IPS-18a (cell line): Measurements from ENCODE around the gene CCDC134.

Source experiments
- H3K27ac ChIP-seq: one replicate; pipeline ENCODE4 v1.5.1; 2013; ENCODE audit warnings: low read length
- H3K27me3 ChIP-seq: one replicate; pipeline ENCODE4 v1.6.1; 2013; ENCODE audit warnings: mild to moderate bottlenecking, low read length; ENCODE audit not compliant: control insufficient read depth, insufficient read depth
- H3K36me3 ChIP-seq: one replicate; pipeline ENCODE4 v1.6.1; 2013; ENCODE audit warnings: low read depth, low read length; ENCODE audit not compliant: control insufficient read depth
- H3K4me1 ChIP-seq: one replicate; pipeline ENCODE4 v1.6.1; 2013; ENCODE audit warnings: low read depth, low read length; ENCODE audit not compliant: control insufficient read depth
- H3K4me3 ChIP-seq: one replicate; pipeline ENCODE4 v1.5.1; 2013; ENCODE audit warnings: low read length
- H3K9ac ChIP-seq: one replicate; pipeline ENCODE4 v1.6.1; 2013; ENCODE audit warnings: mild to moderate bottlenecking, low read length, moderate library complexity
- H3K9me3 ChIP-seq: one replicate; pipeline ENCODE4 v1.6.1; 2013; ENCODE audit warnings: low read depth, low read length; ENCODE audit not compliant: control insufficient read depth

The CCDC134 gene

DNA sequence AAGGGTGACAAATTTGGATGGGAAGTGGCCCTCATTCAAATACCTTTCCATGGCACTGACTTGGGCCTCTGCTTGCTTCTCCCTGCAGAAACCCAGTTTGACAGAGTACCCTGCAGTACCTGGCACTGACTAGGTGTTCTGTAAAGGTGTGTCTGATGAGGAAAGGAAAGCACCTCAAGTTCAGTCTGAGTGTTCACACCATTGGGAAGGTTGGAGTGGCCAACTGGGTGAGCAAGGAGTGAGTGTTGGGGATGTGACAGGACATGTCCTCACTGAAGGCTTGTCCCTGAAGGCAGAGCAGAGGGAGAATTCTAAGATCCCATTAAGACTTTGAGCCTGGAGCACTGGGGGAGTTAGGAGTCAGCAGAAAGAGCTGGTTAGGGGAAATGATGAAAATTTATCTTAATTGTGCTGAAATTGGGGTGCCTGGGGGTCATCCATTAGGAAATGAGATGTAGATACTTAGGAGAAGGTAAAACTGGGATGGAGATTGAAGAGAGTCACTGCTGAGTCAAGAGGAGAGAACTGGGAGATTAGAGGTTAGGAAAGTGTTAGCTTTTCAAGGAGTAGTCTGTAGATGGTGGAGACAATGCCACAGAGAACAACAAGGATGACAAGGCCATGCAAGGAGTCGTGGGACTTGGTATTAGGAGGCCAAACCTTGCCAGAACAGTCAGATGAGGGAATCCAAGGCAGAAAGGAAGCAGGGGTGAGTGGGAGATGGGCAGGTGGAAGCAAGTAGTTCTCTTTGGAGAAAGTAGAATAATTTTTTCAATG, 38.6 kb downstream of the CCDC134 start:
- Histone ChIP-seq H3K27me3 (no peaks in the 10 kb centered on the region), H3K27ac (no peak overlapping the region), H3K4me1 (peaks cover 8% of the 10 kb centered on the region), H3K9me3 (no peaks in the 10 kb centered on the region), H3K36me3 (peaks cover 57% of the 10 kb centered on the region), H3K4me3 (no peak overlapping the region), H3K9ac (no peak overlapping the region)

DNA sequence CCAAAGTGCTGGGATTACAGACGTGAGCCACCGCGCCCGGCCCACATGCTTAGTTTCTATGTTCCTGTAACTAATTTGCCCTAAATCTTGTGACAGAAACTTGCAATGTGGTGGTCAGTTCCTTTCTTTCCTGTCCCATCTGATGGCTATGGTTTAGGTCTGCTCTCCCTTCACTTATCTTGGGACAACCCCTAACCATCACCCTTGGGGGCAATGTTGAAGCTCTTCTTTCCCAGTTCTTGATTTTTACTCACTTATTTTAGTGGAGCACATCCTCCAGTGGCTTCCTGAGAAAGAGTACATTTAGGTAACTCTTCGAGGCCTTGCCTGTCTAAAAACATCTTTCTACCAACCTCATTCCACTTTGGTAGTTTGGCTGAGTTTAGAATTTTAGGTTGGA, 39.7 kb downstream of the CCDC134 start:
- peaks cover 11% of the 10 kb centered on the region for H3K4me1 ChIP-seq
- H3K4me3 ChIP-seq = no peak overlapping the region
- peaks cover 53% of the 10 kb centered on the region for H3K36me3 ChIP-seq

DNA sequence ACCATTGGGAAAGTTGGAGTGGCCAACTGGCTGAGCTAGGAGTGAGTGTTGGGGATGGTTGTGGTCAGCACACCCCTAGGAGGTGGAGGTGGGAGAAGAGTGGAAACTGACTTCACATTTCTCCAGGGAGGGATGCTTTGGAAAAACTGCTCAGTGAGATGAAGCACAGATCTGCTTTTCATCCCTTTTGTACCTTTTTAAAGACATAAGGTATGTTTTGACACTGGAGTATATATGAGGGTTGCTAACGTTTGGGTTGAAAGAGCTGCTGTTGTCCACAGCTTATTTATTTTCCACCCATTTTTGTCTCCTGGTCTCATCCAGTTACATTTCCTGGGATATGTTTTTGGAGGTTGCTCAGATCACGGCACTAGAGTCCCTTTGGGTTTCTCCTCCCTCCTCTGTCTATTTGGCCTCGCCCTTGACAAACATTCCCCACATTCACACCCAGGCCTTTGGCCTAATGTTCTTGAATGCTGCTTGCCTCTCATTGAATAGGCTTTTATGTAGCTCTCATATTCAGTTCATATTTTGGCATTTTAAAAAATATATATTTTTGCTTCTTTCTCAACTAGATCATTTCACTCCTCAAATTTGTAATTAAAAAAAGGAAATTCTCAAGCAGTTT, 40.7 kb downstream of the CCDC134 start:
- no peak overlapping the region for H3K4me3 ChIP-seq
- peaks cover 46% of the 10 kb centered on the region for H3K36me3 ChIP-seq
- H3K27ac ChIP-seq = no peak overlapping the region
- no peaks in the 10 kb centered on the region for H3K27me3 ChIP-seq
- H3K9ac ChIP-seq = no peak overlapping the region
- peaks cover 20% of the 10 kb centered on the region for H3K4me1 ChIP-seq
- no peaks in the 10 kb centered on the region for H3K9me3 ChIP-seq

More for the DNA sequence above, 39.7 kb downstream of the CCDC134 start:
- no peaks in the 10 kb centered on the region for H3K9me3 ChIP-seq
- H3K9ac ChIP-seq = no peak overlapping the region
- H3K27me3 ChIP-seq = no peaks in the 10 kb centered on the region
- no peak overlapping the region for H3K27ac ChIP-seq

- Histone ChIP-seq H3K9ac (no peak overlapping the region), H3K27ac (no peak overlapping the region), H3K4me1 (peaks cover 33% of the 10 kb centered on the region), H3K4me3 (no peak overlapping the region), H3K36me3 (peaks cover 32% of the 10 kb centered on the region), H3K27me3 (no peaks in the 10 kb centered on the region), H3K9me3 (no peaks in the 10 kb centered on the region)
Measured at GRCh38 chr22:41842996-41843970, 42.8 kb downstream of the CCDC134 start.

DNA sequence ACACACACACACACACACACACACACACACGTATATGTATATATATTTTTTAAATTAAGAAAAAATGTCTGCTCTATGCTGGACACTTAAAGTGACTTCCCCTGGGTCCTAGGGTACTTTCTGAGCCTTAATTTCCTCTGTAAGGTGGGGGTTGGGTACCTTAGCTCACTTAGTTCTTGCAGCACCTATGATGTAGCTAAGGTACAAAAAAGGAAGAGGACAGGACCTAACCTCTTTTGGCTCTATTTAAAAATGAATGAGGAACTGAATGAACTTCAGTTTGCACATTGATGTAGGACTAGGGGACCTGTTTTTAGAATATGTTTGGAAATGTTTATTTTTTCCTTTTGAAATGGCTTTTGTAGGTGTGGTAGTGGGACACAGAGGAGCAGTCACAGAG, 43.6 kb downstream of the CCDC134 start:
- H3K9me3 ChIP-seq = no peaks in the 10 kb centered on the region
- H3K4me1 ChIP-seq = peaks cover 33% of the 10 kb centered on the region
- H3K4me3 ChIP-seq = no peak overlapping the region
- H3K9ac ChIP-seq = no peak overlapping the region
- peaks cover 27% of the 10 kb centered on the region for H3K36me3 ChIP-seq
- H3K27ac ChIP-seq = no peak overlapping the region
- no peaks in the 10 kb centered on the region for H3K27me3 ChIP-seq

GRCh38 chr22:41844513-41844912, 44.0 kb downstream of the CCDC134 start:
- H3K9me3 ChIP-seq = no peaks in the 10 kb centered on the region
- no peaks in the 10 kb centered on the region for H3K27me3 ChIP-seq
- H3K36me3 ChIP-seq = peaks cover 25% of the 10 kb centered on the region
- no peak overlapping the region for H3K27ac ChIP-seq
- H3K4me3 ChIP-seq = no peak overlapping the region
- no peak overlapping the region for H3K9ac ChIP-seq
- H3K4me1 ChIP-seq = peaks cover 33% of the 10 kb centered on the region

DNA sequence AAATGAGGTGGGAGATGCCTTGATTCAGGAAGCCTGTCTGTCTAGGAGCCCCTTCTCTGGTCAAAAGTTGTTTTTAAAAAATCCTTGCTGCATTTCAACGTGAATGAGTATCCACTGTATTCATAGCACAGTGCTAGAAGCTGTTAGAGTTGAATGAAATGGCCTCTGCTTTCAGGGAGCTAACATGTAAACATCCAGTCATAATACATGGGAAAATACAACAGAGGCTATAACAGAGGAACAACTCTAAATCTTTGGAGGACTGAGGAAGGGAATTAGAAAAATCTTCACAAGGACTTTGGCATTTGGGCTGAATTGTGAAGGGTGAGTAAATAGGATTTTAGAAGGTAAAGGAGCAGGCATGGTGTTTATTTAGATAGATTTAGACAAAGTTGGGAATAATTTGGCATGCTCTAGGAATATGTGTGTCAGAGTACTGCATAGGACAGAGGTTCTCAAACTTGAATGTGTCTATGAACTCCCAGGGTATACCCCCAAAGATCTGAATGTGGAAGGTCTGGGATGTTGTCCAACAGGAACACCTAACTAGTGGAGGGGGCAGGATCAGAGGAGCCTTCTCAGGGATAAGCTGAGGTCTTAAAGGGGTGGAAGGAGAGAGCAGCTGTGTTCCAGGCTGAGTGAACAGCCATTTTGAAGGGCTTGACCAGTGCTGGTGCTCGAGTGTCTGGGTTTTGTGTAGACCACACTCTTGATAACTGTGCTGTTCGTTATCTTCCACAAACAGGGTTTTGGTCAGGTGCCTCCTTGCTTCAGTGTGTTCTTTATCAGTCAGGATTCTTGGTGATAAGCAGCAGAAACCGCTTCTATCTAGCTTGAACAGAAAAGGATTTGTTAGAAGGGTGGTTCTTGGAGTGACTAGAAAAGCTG, 45.1 kb downstream of the CCDC134 start:
- no peak overlapping the region for H3K9ac ChIP-seq
- no peak overlapping the region for H3K27ac ChIP-seq
- no peaks in the 10 kb centered on the region for H3K9me3 ChIP-seq

DNA sequence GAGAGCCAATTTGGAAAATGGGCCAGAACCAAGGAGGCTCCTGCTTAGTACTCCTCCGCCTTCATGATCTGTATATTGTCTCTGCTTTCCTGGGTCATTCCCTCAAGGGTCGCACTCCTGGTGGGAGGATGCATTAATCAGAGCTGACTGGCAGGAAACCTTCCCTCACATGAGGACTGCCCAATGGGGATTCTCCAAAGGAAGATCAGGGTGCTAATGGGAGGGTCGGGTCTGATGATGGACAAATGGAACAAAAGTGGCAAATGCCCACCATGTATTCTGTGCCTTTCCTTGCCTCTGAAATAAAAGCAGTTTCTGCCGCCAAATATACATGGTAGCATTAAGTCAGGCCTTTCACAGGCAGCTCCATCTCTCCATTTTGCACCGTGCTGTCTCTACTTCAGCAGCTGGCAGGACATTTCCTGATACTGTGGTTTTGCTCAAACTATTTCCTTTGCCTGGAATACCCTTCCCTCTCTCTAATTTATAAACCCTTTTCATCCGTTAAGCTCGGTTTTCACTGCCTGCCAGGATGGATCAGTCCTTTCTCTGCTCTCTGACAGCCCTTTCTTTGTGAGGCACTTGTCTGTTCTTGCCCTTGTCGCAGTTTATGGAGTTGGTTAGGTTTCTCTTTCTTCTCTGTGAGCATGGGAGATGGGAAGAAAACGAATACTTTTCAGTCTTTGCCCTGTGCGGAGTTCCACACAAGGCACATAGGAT, 45.9 kb downstream of the CCDC134 start:
- no peak overlapping the region for H3K27ac ChIP-seq
- H3K4me3 ChIP-seq = no peak overlapping the region
- peaks cover 33% of the 10 kb centered on the region for H3K4me1 ChIP-seq

More for the DNA sequence above, 45.1 kb downstream of the CCDC134 start:
- H3K36me3 ChIP-seq = peaks cover 22% of the 10 kb centered on the region
- H3K4me3 ChIP-seq = no peak overlapping the region
- no peaks in the 10 kb centered on the region for H3K27me3 ChIP-seq
- peaks cover 33% of the 10 kb centered on the region for H3K4me1 ChIP-seq

GRCh38 chr22:41847300-41847699, 46.8 kb downstream of the CCDC134 start:
- Histone ChIP-seq H3K4me3 (no peak overlapping the region), H3K4me1 (peaks cover 33% of the 10 kb centered on the region), H3K27me3 (no peaks in the 10 kb centered on the region), H3K27ac (no peak overlapping the region), H3K36me3 (peaks cover 10% of the 10 kb centered on the region), H3K9ac (no peak overlapping the region), H3K9me3 (no peaks in the 10 kb centered on the region)

More for the DNA sequence above, 45.9 kb downstream of the CCDC134 start:
- Histone ChIP-seq H3K36me3 (peaks cover 14% of the 10 kb centered on the region), H3K9me3 (no peaks in the 10 kb centered on the region), H3K9ac (no peak overlapping the region), H3K27me3 (no peaks in the 10 kb centered on the region)

DNA sequence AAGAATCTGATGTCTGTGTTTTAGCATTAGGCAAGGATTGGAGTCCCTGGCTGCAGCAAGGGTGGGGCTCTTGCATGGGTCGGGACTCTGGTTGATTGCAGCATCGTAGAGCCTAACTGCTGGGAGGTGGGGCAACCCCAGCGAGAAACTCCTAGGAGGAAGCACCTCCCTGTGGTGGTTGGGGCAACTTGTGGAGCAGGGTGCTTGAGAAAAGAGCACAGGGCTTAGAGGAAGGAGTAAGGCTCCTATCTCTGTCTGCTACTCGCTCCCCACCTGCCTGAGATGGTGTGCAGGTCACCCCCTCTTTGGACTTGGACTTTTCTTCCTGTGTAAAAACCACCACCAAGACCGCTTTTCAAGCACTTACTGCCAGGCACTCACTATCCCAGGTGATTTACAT, 48.0 kb downstream of the CCDC134 start:
- H3K27me3 ChIP-seq = no peaks in the 10 kb centered on the region
- H3K36me3 ChIP-seq = peaks cover 6% of the 10 kb centered on the region
- H3K27ac ChIP-seq = no peak overlapping the region
- no peaks in the 10 kb centered on the region for H3K9me3 ChIP-seq
- H3K4me3 ChIP-seq = no peak overlapping the region
- H3K4me1 ChIP-seq = peaks cover 33% of the 10 kb centered on the region
- no peak overlapping the region for H3K9ac ChIP-seq
